Ovary (tissue), 9 donors: Measurements from ENCODE around the gene MIF4GD. TPM values are rescaled to one million over a fixed set of nuclear protein-coding genes. Genes with fewer than 3 reads are reported as not detected.

Experiments used
- DNase-seq, 5 donors: peaks; one replicate each; pipeline ENCODE4 v3.0.0-alpha.2; 2019 to 2020
- H3K27ac ChIP-seq, 2 donors: fragments of 200-600 bp; one replicate each; pipeline versions ENCODE4 v1.5.1 to v1.8.0; 2019 to 2022
- H3K27me3 ChIP-seq: fragments of 200-600 bp; one replicate; pipeline ENCODE4 v1.8.0; 2022
- H3K36me3 ChIP-seq: fragments of 200-600 bp; sonication (generic); one replicate; pipeline ENCODE4 v1.5.1; 2019
- H3K4me1 ChIP-seq: one replicate; pipeline ENCODE4 v1.8.1; 2013; ENCODE audit warnings: mild to moderate bottlenecking, moderate library complexity; ENCODE audit not compliant: insufficient read depth
- H3K4me3 ChIP-seq: fragments of 200-600 bp; sonication (generic); one replicate; pipeline ENCODE4 v1.5.1; 2017
- H3K9me3 ChIP-seq, 2 donors: fragments of 200-600 bp in 1 of 2; sonication (generic) in 1 of 2; one replicate each; pipeline versions ENCODE4 v1.5.1 to v1.8.1; 2013 to 2019; ENCODE audit warnings: mild to moderate bottlenecking in 1 of 2, moderate library complexity in 1 of 2
- EP300 ChIP-seq: sonication (generic); formaldehyde crosslinking; IDR thresholded peaks from one replicate; pipeline ENCODE4 v1.6.1; 2017; ENCODE audit warnings: antibody characterized with exemption
- POLR2A ChIP-seq: fragments of 450-650 bp; IDR thresholded peaks from one replicate; pipeline ENCODE4 v1.6.1; 2017; ENCODE audit warnings: antibody characterized with exemption, mild to moderate bottlenecking, moderate library complexity
- WGBS, 3 donors: extraction: QIAGEN DNeasy Blood & Tissue Kit in 1 of 3; methylation state at CpG; one replicate each; pipeline versions ENCODE4 v1.1.5 to v1.1.7; 2013 to 2017; 5-methylcytosine and 5-hydroxymethylcytosine counted together
- intact Hi-C, 4 donors: fragments of 100-400 bp; cut with DNase I; formaldehyde crosslinking; loops; one replicate each; pipeline versions ENCODE4 v1.11.0 to v1.15.1; 2022 to 2023
- polyA plus RNA-seq, 2 donors: library from polyadenylated mRNA; stranded (reverse); fragments of 200-250 nt in 1 of 2; fragments of 350-450 nt in 1 of 2; fragmentation: Illumina TruSeq in 1 of 2; extraction: RNeasy Lipid Tissue Mini Kit (QIAGEN cat#74804) in 1 of 2; gene quantifications; one replicate each; pipeline ENCODE4 v1.2.3, GENCODE V29; 2013 to 2014
- total RNA-seq, 7 donors: library from RNA; depleted of rRNA in 2 of 7; stranded (reverse); fragments of >200 nt in 2 of 7; fragmentation: NEBNext Ultra II Directional in 3 of 7; extraction: Animal tissue kit (Norgen Biotek cat#: 25700) in 3 of 7; gene quantifications; one replicate each; pipeline versions ENCODE4 v1.1.0 to v1.2.4, GENCODE V29; 2016 to 2023
- TF ChIP-seq, protein P1 (sequence below), 3 donors: fragments of 450-650 bp in 2 of 3; fragments of 200-600 bp in 1 of 3; IDR thresholded peaks; one replicate each; pipeline versions ENCODE4 v1.5.1 to v1.8.0; 2016 to 2022; ENCODE audit warnings: antibody characterized with exemption in 3 of 3, mild to moderate bottlenecking in 1 of 3
- donor health status: DM: no; HTN: no; CAD: no; lungs with moderate emphysema.
- donor health status: DM: no; HTN: no; CAD: no.
- donor health status: Bipolar disorder and iron deficiency.
- donor health status: DM: yes; HTN: yes; CAD: no.
- donor health status: DM: no; HTN: no; CAD: no.
- donor health status: DM: yes; HTN: yes; CAD: no.

MIF4GD gene
- total and polyA plus RNA-seq, 9 donors = 11.8 to 20.3 (median 15.6) TPM

GRCh38 chr17:75245011-75245410 is 26.0 kb downstream of the MIF4GD start:
- no peak for DNase-seq
- H3K4me3 ChIP-seq = no peak overlapping the region
- intact Hi-C loops = no loop called here
- H3K36me3 ChIP-seq = no peaks in the 10 kb centered on the region
- WGBS, 3 donors = 84 to 88% (median 87%) methylated on average over 6 of the region's 6 CpGs
- H3K27me3 ChIP-seq = no peaks in the 10 kb centered on the region
- no peak overlapping the region for H3K27ac ChIP-seq
- TF ChIP-seq, protein P1, sequence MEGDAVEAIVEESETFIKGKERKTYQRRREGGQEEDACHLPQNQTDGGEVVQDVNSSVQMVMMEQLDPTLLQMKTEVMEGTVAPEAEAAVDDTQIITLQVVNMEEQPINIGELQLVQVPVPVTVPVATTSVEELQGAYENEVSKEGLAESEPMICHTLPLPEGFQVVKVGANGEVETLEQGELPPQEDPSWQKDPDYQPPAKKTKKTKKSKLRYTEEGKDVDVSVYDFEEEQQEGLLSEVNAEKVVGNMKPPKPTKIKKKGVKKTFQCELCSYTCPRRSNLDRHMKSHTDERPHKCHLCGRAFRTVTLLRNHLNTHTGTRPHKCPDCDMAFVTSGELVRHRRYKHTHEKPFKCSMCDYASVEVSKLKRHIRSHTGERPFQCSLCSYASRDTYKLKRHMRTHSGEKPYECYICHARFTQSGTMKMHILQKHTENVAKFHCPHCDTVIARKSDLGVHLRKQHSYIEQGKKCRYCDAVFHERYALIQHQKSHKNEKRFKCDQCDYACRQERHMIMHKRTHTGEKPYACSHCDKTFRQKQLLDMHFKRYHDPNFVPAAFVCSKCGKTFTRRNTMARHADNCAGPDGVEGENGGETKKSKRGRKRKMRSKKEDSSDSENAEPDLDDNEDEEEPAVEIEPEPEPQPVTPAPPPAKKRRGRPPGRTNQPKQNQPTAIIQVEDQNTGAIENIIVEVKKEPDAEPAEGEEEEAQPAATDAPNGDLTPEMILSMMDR (IDR thresholded peaks at IDR 0.05) = no peak
- TF ChIP-seq POLR2A (no peak), EP300 (no peak)
- no peaks in the 10 kb centered on the region for H3K4me1 ChIP-seq
- no peaks in the 10 kb centered on the region for H3K9me3 ChIP-seq

DNA sequence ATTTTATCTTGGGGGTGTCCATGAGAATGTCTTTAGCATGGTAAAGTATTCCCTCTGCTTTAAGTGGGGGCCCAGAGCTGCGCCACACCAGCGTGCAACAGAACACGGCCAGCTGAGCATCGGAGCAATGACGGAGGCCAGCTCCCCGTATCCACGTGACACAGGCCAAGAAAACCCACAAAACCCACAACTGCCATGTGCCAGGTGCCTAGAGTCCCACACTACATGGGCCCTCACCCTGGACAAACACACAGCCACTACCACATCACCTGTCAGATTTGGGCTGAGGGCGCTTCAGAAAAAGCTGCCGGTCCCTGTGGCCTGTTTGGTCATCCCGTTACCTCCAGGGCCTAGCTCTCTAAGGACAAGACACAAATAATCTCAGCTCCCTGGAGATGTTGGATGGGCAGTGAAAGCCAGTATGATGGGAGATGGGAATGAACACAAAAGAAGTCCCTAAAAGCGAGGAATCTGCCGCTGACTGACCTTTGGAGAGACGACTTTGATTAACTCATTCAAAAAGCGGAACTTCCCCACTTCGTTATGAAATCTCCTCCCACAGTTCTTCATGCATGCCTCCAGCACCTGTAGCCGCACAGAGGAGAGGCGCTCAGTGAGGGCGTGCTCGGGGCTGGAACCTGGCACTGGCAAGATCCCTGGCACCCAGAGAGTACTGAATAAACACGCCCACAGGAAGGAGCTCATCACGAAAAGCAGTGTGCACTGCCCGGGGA is 26.7 kb downstream of the MIF4GD start:
- intact Hi-C loops = no loop called here
- H3K4me1 ChIP-seq = no peaks in the 10 kb centered on the region
- no peaks in the 10 kb centered on the region for H3K36me3 ChIP-seq
- H3K27ac ChIP-seq = no peak overlapping the region
- 85 to 88% (median 85%) methylated on average over 22 of the region's 22 CpGs for WGBS, 3 donors
- no peaks in the 10 kb centered on the region for H3K9me3 ChIP-seq
- TF ChIP-seq POLR2A = no peak
- TF ChIP-seq, protein P1 (IDR thresholded peaks at IDR 0.05) = no peak
- H3K4me3 ChIP-seq = no peak overlapping the region
- no peaks in the 10 kb centered on the region for H3K27me3 ChIP-seq
- DNase-seq = no peak

GRCh38 chr17:75242461-75243042 is 28.5 kb downstream of the MIF4GD start:
- no peaks in the 10 kb centered on the region for H3K4me1 ChIP-seq
- no peak for DNase-seq
- TF ChIP-seq, protein P1 (IDR thresholded peaks at IDR 0.05) = no peak
- TF ChIP-seq EP300 (no peak), POLR2A (no peak)
- H3K36me3 ChIP-seq = no peaks in the 10 kb centered on the region
- intact Hi-C loops = no loop called here
- no peaks in the 10 kb centered on the region for H3K9me3 ChIP-seq
- H3K27me3 ChIP-seq = no peaks in the 10 kb centered on the region
- H3K4me3 ChIP-seq = no peak overlapping the region
- 86 to 89% (median 86%) methylated on average over 17 of the region's 17 CpGs for WGBS, 3 donors
- H3K27ac ChIP-seq = no peak overlapping the region

DNA sequence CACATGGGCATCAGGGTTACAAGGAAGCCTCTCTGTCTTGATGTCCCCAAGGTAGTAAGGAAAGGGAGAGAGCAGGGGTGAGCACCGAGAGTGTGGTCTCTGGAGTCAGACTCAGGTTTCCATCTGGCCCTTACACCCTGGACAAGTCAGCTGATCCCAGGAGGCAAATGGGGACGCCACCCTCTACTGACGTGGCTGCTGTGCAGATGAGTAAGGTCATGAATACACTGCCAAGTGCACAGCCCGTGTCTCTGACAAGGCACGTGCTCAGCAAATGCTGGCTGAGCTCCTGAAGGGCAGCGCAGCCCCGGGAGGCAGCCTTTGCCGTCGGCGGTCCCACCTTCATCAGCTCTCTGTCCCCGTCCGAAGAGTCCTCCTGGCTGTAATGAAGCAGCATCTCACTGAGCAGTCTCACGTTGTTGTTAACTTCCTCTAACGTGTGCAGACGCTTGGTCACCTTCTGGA is 29.0 kb downstream of the MIF4GD start:
- Histone ChIP-seq H3K4me1 (no peaks in the 10 kb centered on the region), H3K27me3 (no peaks in the 10 kb centered on the region), H3K27ac (no peak overlapping the region), H3K4me3 (no peak overlapping the region), H3K36me3 (no peaks in the 10 kb centered on the region), H3K9me3 (no peaks in the 10 kb centered on the region)
- intact Hi-C loops = no loop called here
- no peak for DNase-seq
- no peak for TF ChIP-seq EP300
- TF ChIP-seq, protein P1 (IDR thresholded peaks at IDR 0.05) = no peak
- no peak for TF ChIP-seq POLR2A
- 63 to 77% (median 71%) methylated on average over 15 of the region's 15 CpGs for WGBS, 3 donors
